AG09319 (cell line): ENCODE data around the gene MGAT4D.
"Not testable (repeated sequence)": the region's sequence is repeated elsewhere in the genome, so short reads cannot be mapped to it uniquely, and the experiment has no call there.

ENCODE experiments used
- DNase-seq: peaks from one replicate; pipeline ENCODE4 v3.0.0-alpha.2; 2010; ENCODE audit warnings: low read depth; ENCODE audit errors: extremely low read depth
- TF ChIP-seq, protein P1 (sequence below): IDR thresholded peaks from 2 replicates; pipeline ENCODE4 v1.5.1; 2011; ENCODE audit warnings: low read depth, mild to moderate bottlenecking, inconsistent platforms, low read length, moderate library complexity

MGAT4D gene

DNA sequence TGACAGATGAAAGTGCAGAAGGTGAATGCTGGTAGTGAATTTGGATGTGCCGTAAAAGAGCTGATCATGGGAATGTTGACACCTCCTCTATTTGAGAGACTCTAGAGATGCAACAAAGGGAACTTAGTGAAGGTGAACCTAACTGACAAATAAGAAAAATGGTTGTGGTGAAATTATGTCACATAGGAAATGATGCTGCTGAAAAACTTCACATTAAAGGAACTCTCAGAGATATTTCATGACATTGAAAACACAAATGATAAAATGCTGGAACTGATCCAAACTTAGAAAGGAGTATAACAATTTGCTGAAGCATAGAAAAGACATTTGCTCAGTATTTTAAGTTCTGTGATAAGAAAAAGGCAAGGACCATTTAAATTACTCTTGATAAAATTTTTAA, 31.9 kb downstream of the MGAT4D start:
- no peak for DNase-seq
- TF ChIP-seq, protein P1, sequence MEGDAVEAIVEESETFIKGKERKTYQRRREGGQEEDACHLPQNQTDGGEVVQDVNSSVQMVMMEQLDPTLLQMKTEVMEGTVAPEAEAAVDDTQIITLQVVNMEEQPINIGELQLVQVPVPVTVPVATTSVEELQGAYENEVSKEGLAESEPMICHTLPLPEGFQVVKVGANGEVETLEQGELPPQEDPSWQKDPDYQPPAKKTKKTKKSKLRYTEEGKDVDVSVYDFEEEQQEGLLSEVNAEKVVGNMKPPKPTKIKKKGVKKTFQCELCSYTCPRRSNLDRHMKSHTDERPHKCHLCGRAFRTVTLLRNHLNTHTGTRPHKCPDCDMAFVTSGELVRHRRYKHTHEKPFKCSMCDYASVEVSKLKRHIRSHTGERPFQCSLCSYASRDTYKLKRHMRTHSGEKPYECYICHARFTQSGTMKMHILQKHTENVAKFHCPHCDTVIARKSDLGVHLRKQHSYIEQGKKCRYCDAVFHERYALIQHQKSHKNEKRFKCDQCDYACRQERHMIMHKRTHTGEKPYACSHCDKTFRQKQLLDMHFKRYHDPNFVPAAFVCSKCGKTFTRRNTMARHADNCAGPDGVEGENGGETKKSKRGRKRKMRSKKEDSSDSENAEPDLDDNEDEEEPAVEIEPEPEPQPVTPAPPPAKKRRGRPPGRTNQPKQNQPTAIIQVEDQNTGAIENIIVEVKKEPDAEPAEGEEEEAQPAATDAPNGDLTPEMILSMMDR: no peak

DNA sequence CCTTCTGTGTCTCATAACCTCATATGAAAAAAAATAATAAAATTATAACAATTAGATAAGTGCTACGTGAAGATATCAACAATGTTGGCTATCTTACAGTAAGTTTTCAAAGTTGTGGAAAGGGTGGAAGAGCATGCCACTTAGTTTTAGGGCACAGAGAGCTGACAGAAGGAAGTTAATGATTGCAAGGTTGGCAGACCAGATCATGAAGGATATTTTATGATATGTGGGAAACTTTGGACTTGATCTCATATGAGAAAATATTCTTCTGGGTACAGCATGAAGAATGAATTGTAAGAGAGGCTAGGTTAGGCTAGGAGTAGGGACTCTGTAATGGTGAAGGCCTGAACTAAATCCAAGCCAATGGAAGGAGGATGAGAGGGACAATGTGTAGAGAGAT, 34.5 kb downstream of the MGAT4D start:
- TF ChIP-seq, protein P1: no peak
- DNase-seq: no peak

DNA sequence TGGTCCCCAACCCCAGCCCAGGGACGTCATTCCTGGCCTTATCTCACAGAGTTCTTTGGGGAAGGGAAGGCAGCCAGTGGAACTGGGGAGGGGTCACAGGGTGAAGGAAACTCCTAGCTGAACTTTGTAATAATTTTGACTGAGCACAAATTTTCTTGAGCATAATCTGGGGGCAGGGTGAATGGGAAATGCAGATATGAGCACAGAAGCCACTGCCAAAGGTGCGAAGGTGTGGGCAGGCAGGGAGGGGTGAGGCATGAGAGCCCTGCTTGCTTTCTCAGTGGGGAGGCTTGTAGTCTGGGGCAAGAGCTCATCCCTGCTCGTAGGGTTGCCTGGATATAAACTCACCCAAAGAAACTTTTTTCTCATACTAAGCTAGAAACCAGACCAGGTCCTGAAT, 34.9 kb downstream of the MGAT4D start:
- no peak for DNase-seq
- TF ChIP-seq, protein P1: no peak

DNA sequence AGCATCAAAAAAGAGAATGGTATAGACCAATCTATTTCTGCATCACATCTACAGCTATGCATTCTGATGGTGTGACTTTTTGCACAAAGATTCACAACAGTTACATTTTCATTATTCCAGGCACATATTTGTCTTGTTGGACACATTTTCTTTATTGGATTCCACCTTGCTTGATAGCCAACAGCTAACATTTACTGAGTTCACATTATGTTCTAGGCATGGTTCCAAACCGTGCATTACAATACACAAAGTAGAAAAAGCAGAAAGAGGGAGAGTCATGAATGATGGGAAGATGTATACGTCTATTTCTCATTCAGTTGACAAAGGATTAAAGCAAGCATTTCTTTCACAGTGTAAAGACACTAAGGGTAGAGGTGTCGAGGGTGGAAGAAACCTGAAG, 47.7 kb downstream of the MGAT4D start:
- DNase-seq: no peak
- TF ChIP-seq, protein P1: no peak

DNA sequence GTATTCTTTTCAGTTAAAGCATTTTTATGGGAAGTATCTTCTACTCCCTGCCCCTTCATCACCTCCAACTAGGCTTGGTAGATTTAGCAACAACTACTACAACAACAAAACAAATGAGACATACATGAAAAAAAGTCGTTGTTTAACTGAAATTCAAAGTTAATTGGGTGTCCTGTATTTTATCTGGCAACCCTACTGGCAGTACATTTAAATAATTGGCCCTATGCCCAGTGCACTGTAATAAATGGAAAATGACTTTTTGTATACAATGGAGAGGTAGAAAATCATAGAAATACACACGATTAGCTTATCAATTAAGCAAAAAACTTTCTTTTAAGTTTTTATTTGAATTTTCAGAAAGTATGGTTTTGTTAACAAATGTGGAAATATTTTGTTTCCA, 49.3 kb downstream of the MGAT4D start:
- DNase-seq: no peak
- TF ChIP-seq, protein P1: no peak

DNA sequence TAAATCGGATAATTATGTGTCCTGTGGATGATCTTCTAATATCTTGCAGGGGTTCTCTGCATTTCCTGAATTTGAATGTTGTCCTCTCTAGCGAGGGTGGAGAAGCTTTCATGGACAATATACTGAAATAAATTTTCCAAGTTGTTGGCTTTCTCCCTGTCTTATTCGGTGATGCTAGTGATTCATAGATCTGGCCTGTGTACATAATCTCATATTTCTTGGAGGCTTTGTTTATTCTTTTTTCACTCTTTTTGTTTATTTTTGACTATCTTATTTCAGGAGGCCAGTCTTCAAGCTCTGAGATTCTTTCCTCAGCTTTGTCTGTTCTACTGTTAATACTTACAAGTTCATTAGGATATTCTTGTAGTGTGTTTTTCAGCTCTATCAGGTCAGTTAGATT, 49.9 kb downstream of the MGAT4D start:
- TF ChIP-seq, protein P1: no peak
- no peak for DNase-seq

DNA sequence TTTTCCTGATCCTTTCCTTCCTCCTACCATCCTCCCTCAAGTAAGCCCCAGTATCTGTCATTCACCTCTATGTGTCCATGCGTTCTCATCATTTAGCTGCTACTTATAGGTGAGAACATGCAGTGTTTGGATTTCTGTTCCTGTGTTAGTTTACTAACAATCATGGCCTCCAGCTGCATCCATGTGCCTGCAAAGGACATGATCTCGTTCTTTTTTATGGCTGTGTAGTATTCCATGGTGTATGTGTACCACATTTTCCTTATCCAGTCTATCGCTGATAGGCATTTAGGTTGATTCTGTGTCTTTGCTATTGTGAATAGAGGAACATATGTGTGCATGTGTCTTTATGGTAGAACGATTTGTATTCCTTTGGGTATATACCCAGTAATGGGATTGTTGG, 53.7 kb downstream of the MGAT4D start:
- DNase-seq: not testable (repeated sequence)

DNA sequence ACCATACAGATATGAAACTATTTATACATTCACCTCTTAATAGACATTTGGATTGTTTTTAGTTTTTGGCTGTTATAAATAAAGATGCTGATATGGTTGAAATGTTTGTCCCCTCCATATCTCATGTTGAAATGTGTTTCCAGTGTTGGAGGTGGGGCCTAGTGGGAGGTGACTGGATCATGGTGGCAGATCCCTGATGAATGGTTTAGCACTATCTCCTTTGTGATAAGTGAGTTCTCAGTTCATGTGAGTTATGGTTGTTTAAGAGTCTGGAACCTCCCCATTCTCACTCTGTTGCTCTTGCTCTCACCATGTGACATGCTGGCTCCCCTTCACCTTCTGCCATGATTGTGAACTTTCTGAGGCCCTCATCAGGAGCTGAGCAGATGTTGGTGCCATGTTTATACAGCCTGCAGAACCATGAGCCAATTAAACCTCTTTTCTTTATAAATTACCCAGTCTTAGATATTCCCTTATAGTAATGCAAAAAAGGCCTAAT, 58.4 kb downstream of the MGAT4D start:
- no peak for DNase-seq
- TF ChIP-seq, protein P1: no peak
